Measurements from ENCODE around the gene G2E3.

The G2E3 gene

DNA sequence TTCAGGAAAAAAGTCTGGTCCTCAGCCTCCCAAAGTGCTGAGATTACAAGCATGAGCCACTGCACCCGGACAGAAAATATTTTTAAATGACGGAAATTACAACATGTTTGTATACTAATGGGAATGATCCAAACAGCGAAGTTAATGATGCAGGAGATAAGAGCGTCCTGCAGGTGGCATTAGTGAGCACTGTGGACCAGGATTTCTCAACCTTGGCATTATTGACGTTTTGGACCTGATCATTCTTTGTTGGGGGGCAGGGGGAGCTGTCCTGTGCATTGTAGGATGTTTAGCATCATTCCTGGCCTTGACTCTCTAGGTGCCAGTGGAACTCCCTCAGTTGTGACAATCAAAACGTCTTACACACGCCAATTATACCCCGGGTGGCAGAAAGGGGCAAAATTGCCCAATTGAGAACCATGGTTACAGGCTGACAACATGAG is 97.3 kb downstream of the G2E3 start:
- peak; percentile 45 for DNase-seq (ENCODE audit: low read depth)

DNA sequence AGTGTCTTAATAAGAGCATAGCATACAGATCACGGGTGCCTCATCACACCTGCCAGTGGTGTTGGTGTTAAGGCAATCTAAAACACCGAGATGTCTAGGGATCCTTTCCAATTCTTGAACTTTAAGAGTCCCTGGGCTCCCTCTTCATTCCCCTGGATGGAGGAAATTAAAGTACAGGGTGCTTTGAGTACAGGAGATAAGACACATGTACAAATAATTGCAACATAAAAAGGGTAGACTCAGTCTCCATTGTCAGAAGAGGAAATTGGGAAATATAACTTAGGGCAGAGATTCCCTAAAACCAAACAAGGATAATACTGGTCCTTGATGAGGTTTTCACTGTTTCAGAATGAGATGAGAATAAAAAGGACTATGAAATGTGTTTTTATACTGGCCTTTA is 98.1 kb downstream of the G2E3 start:
- DNase-seq (ENCODE audit: low read depth) = peak; percentile 62

DNA sequence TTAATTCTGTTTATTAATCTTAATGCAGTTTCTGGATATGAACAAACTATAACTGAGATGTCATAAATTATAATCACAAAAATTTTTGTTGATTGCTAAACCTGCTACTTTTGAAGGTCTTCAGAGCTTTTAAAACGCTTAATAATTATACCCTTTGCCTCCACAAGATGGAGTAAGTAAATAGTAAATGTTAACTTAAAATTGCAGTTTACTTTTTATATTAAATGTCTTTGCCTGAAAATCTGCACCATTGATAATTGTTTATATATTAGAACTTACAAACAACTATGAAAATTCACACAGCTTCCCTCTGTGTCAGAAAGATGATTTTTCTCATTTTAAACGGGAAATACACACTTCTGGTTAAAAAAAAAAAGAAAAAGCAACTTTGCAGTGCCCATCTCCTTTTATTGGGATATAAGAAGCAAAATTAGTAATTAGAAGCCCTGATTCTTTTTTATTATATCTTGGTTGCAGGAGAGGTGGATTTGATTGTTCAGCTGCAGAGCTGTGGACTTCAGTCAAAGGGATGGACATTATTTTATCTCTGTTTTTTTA is 98.7 kb downstream of the G2E3 start:
- peak; percentile 18 for DNase-seq (ENCODE audit: low read depth)

DNA sequence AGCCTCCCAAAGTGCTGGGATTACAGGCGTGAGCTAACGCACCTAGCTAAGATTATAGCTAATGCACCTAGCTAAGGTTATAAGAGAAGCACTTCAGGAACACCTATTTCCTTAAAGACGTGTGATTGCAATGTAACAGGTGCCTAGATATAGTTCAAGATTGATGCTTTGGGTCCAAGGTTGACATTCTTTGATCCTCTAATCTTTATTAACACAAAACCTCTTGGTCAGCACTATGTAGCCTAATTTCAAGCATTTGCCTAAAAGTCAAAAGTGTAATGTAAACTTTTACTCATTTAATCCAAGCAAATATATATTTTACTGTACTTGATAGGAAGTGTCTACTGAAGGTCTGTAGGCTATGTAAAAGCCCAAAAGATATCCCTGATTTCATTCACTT is 99.7 kb downstream of the G2E3 start:
- DNase-seq (ENCODE audit: low read depth) = no peak

DNA sequence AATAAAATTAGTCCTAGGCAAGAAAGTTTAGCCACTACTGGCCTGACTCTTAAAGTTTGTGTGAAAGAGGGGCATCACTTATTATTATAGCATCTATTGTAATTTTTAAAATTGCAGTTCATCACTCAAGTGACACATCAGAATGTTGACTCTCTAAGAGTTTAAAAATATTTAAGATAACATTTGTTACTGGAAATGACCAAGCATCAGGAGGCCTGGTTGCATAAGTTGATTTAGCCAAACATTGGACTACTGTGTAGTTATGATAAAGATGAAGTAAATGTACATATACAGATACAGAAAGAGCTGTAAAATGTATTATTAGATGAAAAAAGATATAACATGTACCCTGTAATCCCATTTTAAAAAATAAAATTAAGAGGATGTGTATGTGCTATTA is 110.6 kb downstream of the G2E3 start:
- peak; percentile 16 for DNase-seq (ENCODE audit: low read depth)
